ENCODE measurements around the gene PTPRB.

The PTPRB gene

GRCh38 chr12:70637303-70638085, at the start of gene PTPRB:
TSS of gene PTPRB (minus strand) at chr12:70637429. CDS start at chr12:70637395, 34 bp downstream.
- Histone ChIP-seq H3K4me2 (ENCODE audit: low read length) (no peak within 1 kb of the TSS), H3K9ac (ENCODE audit: low read length) (no peak within 1 kb of the TSS), H3K27ac (ENCODE audit: low read depth, low read length, poor library complexity, severe bottlenecking) (no peak within 1 kb of the TSS), H3K9me2 (ENCODE audit: low read depth, low read length) (no peaks in the 10 kb centered on the region), H3K4me3 (ENCODE audit: low read depth, low read length, poor library complexity, severe bottlenecking) (no peak within 1 kb of the TSS), H3F3A (ENCODE audit: insufficient read depth, low read length) (no peaks in the 10 kb centered on the region), H2AFZ (ENCODE audit: low read length) (no peak within 1 kb of the TSS), H3K9me3 (ENCODE audit: low read length) (no peaks in the 10 kb centered on the region), H3K27me3 (ENCODE audit: insufficient read depth, low read length) (no peaks in the 10 kb centered on the region), H3K4me1 (ENCODE audit: insufficient read depth, low read length, severe bottlenecking) (no peaks in the 10 kb centered on the region), H3K36me3 (ENCODE audit: insufficient read depth, low read length) (no peaks in the 10 kb centered on the region), H3K79me2 (ENCODE audit: insufficient read depth, low read length) (no peaks in the 10 kb centered on the region), H4K20me1 (ENCODE audit: insufficient read depth, low read length) (no peaks in the 10 kb centered on the region)
- TF ChIP-seq EZH2 (IDR thresholded peaks at IDR 0.05; ENCODE audit: borderline replicate concordance, low read length) (no peak), CTCF (IDR thresholded peaks at IDR 0.05; ENCODE audit: low read length) (no peak)

- H3K4me3 ChIP-seq (ENCODE audit: low read depth, low read length, poor library complexity, severe bottlenecking), result no peak overlapping the region
- H3K9me3 ChIP-seq (ENCODE audit: low read length), result no peaks in the 10 kb centered on the region
- no peak overlapping the region for H2AFZ ChIP-seq (ENCODE audit: low read length)
- H3K27me3 ChIP-seq (ENCODE audit: insufficient read depth, low read length), result no peaks in the 10 kb centered on the region
- no peaks in the 10 kb centered on the region for H3K4me1 ChIP-seq (ENCODE audit: insufficient read depth, low read length, severe bottlenecking)
- no peaks in the 10 kb centered on the region for H3K36me3 ChIP-seq (ENCODE audit: insufficient read depth, low read length)
- no peak overlapping the region for H3K9ac ChIP-seq (ENCODE audit: low read length)
- H3K27ac ChIP-seq (ENCODE audit: low read depth, low read length, poor library complexity, severe bottlenecking), result no peak overlapping the region
- no peaks in the 10 kb centered on the region for H3F3A ChIP-seq (ENCODE audit: insufficient read depth, low read length)
- H3K4me2 ChIP-seq (ENCODE audit: low read length), result no peak overlapping the region
- H3K79me2 ChIP-seq (ENCODE audit: insufficient read depth, low read length), result no peaks in the 10 kb centered on the region
- TF ChIP-seq EZH2 (IDR thresholded peaks at IDR 0.05; ENCODE audit: borderline replicate concordance, low read length) (no peak), CTCF (IDR thresholded peaks at IDR 0.05; ENCODE audit: low read length) (no peak)
- H4K20me1 ChIP-seq (ENCODE audit: insufficient read depth, low read length), result no peaks in the 10 kb centered on the region
- H3K9me2 ChIP-seq (ENCODE audit: low read depth, low read length), result no peaks in the 10 kb centered on the region
These were observed 49.7 kb upstream of the PTPRB start for GRCh38 chr12:70686907-70687306.

GRCh38 chr12:70686299-70686698, 49.1 kb upstream of the PTPRB start:
- no peak for TF ChIP-seq EZH2 (IDR thresholded peaks at IDR 0.05; ENCODE audit: borderline replicate concordance, low read length)
- no peak for TF ChIP-seq CTCF (IDR thresholded peaks at IDR 0.05; ENCODE audit: low read length)
- H3K36me3 ChIP-seq (ENCODE audit: insufficient read depth, low read length), result no peaks in the 10 kb centered on the region
- H2AFZ ChIP-seq (ENCODE audit: low read length), result no peak overlapping the region
- H3K9me2 ChIP-seq (ENCODE audit: low read depth, low read length), result no peaks in the 10 kb centered on the region
- H3F3A ChIP-seq (ENCODE audit: insufficient read depth, low read length), result no peaks in the 10 kb centered on the region
- H3K79me2 ChIP-seq (ENCODE audit: insufficient read depth, low read length), result no peaks in the 10 kb centered on the region
- no peaks in the 10 kb centered on the region for H3K27me3 ChIP-seq (ENCODE audit: insufficient read depth, low read length)
- H3K4me1 ChIP-seq (ENCODE audit: insufficient read depth, low read length, severe bottlenecking), result no peaks in the 10 kb centered on the region
- H3K4me3 ChIP-seq (ENCODE audit: low read depth, low read length, poor library complexity, severe bottlenecking), result no peak overlapping the region
- no peak overlapping the region for H3K4me2 ChIP-seq (ENCODE audit: low read length)
- H4K20me1 ChIP-seq (ENCODE audit: insufficient read depth, low read length), result no peaks in the 10 kb centered on the region
- H3K27ac ChIP-seq (ENCODE audit: low read depth, low read length, poor library complexity, severe bottlenecking), result no peak overlapping the region
- H3K9ac ChIP-seq (ENCODE audit: low read length), result no peak overlapping the region
- H3K9me3 ChIP-seq (ENCODE audit: low read length), result no peaks in the 10 kb centered on the region

Measured in OCI-LY1 (cell line).